ENCODE data around the gene ALDH3A2.
"Not testable (repeated sequence)": the region's sequence is repeated elsewhere in the genome, so short reads cannot be mapped to it uniquely, and the experiment has no call there.

ALDH3A2 gene

GRCh38 chr17:19651451-19652238 lies 3.1 kb downstream of the ALDH3A2 start:
- no peak for DNase-seq

GRCh38 chr17:19652595-19652994 lies 4.0 kb downstream of the ALDH3A2 start:
- DNase-seq = no peak

GRCh38 chr17:19654342-19654886 lies 5.9 kb downstream of the ALDH3A2 start:
- DNase-seq = no peak

GRCh38 chr17:19654896-19655295 lies 6.3 kb downstream of the ALDH3A2 start:
- no peak for DNase-seq

DNA sequence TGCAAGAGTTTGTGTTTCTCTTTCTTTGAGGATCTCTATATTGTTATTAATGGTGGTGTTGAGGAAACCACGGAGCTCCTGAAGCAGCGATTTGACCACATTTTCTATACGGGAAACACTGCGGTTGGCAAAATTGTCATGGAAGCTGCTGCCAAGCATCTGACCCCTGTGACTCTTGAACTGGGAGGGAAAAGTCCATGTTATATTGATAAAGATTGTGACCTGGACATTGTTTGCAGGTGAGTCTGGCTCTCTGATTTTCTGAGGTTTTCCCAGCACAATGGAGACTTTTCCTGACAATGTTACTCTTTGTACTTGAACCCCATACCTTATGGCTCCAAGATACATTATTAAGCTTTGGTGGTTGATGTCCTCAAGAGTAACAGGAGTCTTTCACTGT lies 7.8 kb downstream of the ALDH3A2 start:
- DNase-seq = no peak

DNA sequence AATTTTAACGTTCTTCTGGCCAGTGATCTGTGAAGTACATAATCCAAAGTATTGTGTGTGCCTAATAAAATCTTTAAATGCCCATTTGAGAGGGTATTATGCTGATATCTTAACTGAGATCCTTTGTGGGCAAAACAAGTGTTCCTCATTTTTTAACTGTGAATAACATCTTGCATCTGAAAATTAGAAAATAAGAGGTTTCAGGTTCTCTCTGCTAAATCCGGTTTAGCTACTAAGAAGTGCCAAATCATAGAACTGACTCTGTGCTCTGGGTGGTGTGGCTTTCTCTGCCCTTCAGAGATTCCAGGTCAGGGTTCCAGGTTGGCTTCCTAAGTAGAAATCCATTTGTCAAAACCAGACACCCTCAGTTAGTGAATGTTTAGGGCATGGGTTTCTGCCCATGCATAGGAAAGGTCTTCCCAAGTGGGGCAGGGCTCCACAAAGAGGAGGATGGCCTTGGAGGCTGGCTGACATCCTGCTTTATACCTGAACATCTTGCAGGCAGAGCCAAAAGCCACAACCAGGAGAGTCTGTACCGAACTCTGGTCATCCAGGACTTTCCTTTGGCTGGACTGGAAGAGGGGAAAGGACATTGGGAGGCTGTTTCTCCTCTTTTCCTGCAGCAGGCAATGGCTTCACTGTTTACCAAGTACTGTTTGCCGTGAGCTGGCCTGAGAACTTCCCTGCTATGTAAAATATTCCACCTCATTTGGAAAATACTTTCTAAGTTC lies 8.5 kb downstream of the ALDH3A2 start:
- DNase-seq = no peak

- DNase-seq = no peak
Observed at GRCh38 chr17:19659366-19660177, 11.0 kb downstream of the ALDH3A2 start.

DNA sequence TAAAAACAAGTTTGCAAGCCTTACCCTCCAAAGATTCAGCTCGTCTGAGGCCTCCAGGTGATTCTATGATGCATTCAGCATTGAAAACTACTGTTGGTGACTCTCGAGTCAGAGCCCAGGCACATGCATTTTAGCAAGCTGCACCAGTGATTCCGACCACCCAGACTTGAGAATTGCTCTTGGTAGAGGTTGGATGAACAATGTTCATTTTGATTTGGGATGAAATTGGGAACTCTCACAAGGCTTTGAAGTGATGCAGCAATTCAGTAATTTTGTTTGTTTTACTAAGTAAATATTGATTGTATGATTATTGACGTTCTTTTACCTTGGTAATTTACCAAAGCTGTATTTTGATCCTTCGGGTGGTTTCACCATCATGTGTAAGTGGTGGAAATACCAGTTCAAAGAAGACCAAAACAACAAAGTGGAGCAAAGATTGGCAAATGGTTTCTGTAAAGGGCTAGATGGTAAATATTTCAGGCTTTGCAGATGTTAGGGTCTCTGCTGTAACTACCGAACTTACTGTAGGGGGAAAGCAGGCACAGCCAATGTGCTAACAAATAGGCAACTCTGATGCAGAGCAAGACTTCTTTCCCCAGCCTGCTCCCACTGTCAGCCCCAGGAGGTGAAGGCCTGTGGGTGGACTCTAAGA lies 11.8 kb downstream of the ALDH3A2 start:
- DNase-seq = no peak

- no peak for DNase-seq
Observed at GRCh38 chr17:19661121-19661520, 12.6 kb downstream of the ALDH3A2 start.

GRCh38 chr17:19663097-19663496 lies 14.5 kb downstream of the ALDH3A2 start:
- no peak for DNase-seq

GRCh38 chr17:19664136-19664820 lies 15.7 kb downstream of the ALDH3A2 start:
- DNase-seq = no peak

- no peak for DNase-seq
Observed at GRCh38 chr17:19664821-19665181, 16.2 kb downstream of the ALDH3A2 start.

DNA sequence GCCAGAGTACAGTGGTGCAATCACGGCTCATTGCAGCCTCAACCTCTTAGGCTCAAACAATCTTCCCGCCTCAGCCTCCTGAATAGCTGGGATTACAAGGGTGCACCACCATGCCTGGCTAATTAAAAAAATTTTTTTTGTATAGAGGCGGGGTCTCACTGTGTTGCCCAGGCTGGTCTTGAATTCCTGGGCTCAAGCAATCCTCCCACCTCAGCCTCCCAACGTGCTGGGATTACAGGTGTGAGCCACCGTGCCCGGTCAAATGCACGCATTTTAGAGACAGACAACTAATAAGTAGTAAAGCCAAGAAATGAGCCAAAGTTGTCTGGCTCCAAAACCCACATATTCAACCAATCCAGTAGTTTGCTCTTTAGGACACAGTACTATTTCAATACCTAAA lies 21.1 kb downstream of the ALDH3A2 start:
- not testable (repeated sequence) for DNase-seq

GRCh38 chr17:19670908-19671307 lies 22.4 kb downstream of the ALDH3A2 start:
- DNase-seq = no peak

GRCh38 chr17:19671433-19671832 lies 22.9 kb downstream of the ALDH3A2 start:
- no peak for DNase-seq

- DNase-seq = no peak
Observed at GRCh38 chr17:19672009-19672750, 23.6 kb downstream of the ALDH3A2 start.

GRCh38 chr17:19673623-19674022 lies 25.1 kb downstream of the ALDH3A2 start:
- DNase-seq = no peak

GRCh38 chr17:19676896-19677295 lies 28.3 kb downstream of the ALDH3A2 start:
- DNase-seq = no peak

DNA sequence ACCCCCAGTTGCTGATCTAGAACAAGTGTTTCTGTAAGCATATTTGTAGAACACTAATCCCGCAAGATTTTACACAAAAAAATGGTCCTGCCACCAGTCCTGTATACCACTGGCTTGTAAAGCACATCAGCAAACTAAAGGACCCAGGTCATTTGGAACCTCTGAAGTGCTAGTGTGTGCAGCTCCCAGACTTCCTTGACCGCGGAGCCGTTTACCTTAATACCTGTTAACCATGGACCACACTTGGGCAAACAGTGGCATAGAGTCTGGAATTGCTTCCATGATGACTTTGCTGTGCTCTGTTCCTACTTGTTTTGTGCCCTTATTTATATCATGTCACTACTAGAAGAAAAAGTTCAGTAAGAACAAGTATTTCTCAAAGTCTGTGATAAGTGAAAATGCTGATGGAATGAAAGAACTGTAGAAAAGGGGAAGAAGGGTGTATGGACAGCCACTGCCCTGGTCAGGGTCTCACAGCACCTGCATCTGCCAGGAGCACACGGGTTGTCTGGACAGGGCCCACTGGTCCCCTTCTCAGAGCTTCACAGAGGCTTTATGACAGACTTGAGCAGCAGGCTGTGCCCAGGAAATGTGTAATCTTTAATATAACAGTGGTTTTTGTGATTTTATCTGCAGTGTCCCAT lies 29.3 kb downstream of the ALDH3A2 start:
- no peak for DNase-seq

GRCh38 chr17:19678581-19679453 lies 30.3 kb downstream of the ALDH3A2 start:
- no peak for DNase-seq
